ENCODE data around the gene NCR1.
"Not testable (repeated sequence)": the region's sequence is repeated elsewhere in the genome, so short reads cannot be mapped to it uniquely, and the experiment has no call there.

NCR1 gene, protein sequence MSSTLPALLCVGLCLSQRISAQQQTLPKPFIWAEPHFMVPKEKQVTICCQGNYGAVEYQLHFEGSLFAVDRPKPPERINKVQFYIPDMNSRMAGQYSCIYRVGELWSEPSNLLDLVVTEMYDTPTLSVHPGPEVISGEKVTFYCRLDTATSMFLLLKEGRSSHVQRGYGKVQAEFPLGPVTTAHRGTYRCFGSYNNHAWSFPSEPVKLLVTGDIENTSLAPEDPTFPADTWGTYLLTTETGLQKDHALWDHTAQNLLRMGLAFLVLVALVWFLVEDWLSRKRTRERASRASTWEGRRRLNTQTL

DNA sequence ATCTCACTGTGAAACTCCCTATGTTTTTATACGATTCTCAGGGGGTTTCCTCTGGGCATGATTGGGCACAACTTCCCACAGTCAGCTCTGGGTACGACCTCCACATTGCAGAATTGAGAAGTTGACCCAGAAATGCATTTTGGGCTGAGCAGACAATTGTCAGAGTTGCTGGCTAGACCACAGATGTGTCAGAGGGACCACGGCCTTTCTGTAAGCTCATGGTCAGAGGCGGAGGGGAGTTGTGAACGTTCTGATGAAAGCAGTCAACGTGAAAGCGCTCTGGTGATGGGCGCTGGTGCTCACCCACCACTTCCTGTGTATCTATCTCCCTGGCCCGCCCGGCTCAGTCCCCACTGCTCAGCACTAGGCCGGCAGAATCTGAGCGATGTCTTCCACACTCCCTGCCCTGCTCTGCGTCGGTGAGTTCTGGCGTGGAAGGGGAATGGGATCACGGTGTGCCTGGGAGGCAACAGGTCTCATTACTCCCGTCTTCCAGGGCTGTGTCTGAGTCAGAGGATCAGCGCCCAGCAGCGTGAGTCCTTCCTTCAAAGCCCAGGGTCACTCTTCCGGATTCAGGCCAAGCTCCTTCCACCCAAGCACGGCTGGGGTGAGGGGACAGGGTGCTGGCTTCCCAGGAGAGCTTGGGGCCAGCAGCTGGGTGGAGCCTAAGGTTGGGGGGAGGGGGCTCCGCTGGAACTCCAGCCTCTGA is at the start of gene NCR1:
Gene NCR1, plus strand, starts transcription at position 346 of the 709 bp plus-strand sequence. Its CDS starts 40 bp downstream, at position 386.
- Mint-ChIP-seq H3K4me3 (no peak within 1 kb of the TSS), H3K4me1 (no peaks in the 10 kb centered on the region), H3K27me3 (peaks cover 14 to 28% of the 10 kb centered on the region in 2 donors), H3K9me3 (no peaks in the 10 kb centered on the region), H3K27ac (no peak within 1 kb of the TSS), H3K36me3 (no peaks in the 10 kb centered on the region)
- DNase-seq: no peak
- ATAC-seq (replicated peaks): no peak

GRCh38 chr19:54858476-54858875 is 47.5 kb upstream of the NCR1 start:
- H3K4me3 Mint-ChIP-seq; H3K27ac Mint-ChIP-seq; DNase-seq; H3K36me3 Mint-ChIP-seq; H3K9me3 Mint-ChIP-seq; ATAC-seq (replicated peaks); H3K4me1 Mint-ChIP-seq: not testable (repeated sequence)
- peaks cover 23 to 28% of the 10 kb centered on the region in 2 donors for H3K27me3 Mint-ChIP-seq

GRCh38 chr19:54859421-54859820 is 46.5 kb upstream of the NCR1 start:
- not testable (repeated sequence) for H3K4me1 Mint-ChIP-seq; H3K27ac Mint-ChIP-seq; H3K36me3 Mint-ChIP-seq; DNase-seq; H3K4me3 Mint-ChIP-seq; H3K9me3 Mint-ChIP-seq; ATAC-seq (replicated peaks)
- H3K27me3 Mint-ChIP-seq: peaks cover 19 to 21% of the 10 kb centered on the region in 2 donors

GRCh38 chr19:54863459-54863858 is 42.5 kb upstream of the NCR1 start:
- H3K27ac Mint-ChIP-seq; H3K36me3 Mint-ChIP-seq; ATAC-seq (replicated peaks); H3K4me3 Mint-ChIP-seq; DNase-seq; H3K9me3 Mint-ChIP-seq; H3K4me1 Mint-ChIP-seq: not testable (repeated sequence)
- peaks cover 34 to 46% of the 10 kb centered on the region in 2 donors for H3K27me3 Mint-ChIP-seq

GRCh38 chr19:54871696-54872095 is 34.3 kb upstream of the NCR1 start:
- DNase-seq (no peak), ATAC-seq (replicated peaks) (no peak)
- Mint-ChIP-seq H3K36me3 (no peaks in the 10 kb centered on the region), H3K27me3 (peaks cover 13 to 18% of the 10 kb centered on the region in 2 donors), H3K4me1 (peaks cover 6 to 7% of the 10 kb centered on the region in 2 donors), H3K9me3 (no peaks in the 10 kb centered on the region), H3K27ac (no peak overlapping the region), H3K4me3 (no peak overlapping the region)

GRCh38 chr19:54873990-54874389 is 32.0 kb upstream of the NCR1 start, which contains the start of gene FCAR:
FCAR (plus strand) TSS chr19:54874235; CDS start chr19:54874290, 55 bp downstream.
- no peak within 1 kb of the TSS for H3K4me3 Mint-ChIP-seq
- H3K27me3 Mint-ChIP-seq: peaks cover 22 to 24% of the 10 kb centered on the region in 2 donors
- ATAC-seq (replicated peaks) (no peak), DNase-seq (no peak)
- peaks cover 6 to 7% of the 10 kb centered on the region in 2 donors for H3K4me1 Mint-ChIP-seq
- no peaks in the 10 kb centered on the region for H3K9me3 Mint-ChIP-seq
- H3K36me3 Mint-ChIP-seq: no peaks in the 10 kb centered on the region
- H3K27ac Mint-ChIP-seq: no peak within 1 kb of the TSS

- Mint-ChIP-seq H3K27me3 (peaks cover 33 to 37% of the 10 kb centered on the region in 2 donors), H3K4me1 (peaks cover 6 to 7% of the 10 kb centered on the region in 2 donors), H3K9me3 (no peaks in the 10 kb centered on the region), H3K27ac (no peak overlapping the region), H3K4me3 (no peak overlapping the region), H3K36me3 (no peaks in the 10 kb centered on the region)
- ATAC-seq (replicated peaks): peak in 1 of 2 donors; percentile 14
- no peak for DNase-seq
Measured at GRCh38 chr19:54875506-54875905, 30.4 kb upstream of the NCR1 start.

DNA sequence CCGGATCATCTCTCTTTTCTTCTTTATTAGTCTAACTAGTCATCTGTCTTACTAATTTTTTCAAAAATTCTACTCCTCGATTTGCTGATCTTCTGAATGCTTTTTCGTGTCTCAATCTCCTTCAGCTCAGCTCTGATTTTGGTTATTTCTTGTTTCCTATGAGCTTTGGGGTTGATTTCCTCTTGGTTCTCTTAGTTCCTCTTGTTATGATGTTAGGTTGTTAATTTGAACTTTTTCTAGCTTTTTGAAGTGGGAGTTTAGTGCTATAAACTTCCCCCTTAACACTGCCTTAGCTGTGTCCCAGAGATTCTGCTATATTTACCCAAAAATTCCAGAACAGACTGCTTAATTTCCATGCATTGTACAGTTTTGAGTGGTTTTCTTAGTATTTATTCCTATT is 28.5 kb upstream of the NCR1 start:
- Mint-ChIP-seq H3K36me3 (no peaks in the 10 kb centered on the region), H3K4me3 (no peak overlapping the region), H3K27me3 (peaks cover 40 to 49% of the 10 kb centered on the region in 2 donors), H3K27ac (no peak overlapping the region), H3K9me3 (no peaks in the 10 kb centered on the region), H3K4me1 (peaks cover 9 to 13% of the 10 kb centered on the region in 2 donors)
- DNase-seq (no peak), ATAC-seq (replicated peaks) (no peak)

DNA sequence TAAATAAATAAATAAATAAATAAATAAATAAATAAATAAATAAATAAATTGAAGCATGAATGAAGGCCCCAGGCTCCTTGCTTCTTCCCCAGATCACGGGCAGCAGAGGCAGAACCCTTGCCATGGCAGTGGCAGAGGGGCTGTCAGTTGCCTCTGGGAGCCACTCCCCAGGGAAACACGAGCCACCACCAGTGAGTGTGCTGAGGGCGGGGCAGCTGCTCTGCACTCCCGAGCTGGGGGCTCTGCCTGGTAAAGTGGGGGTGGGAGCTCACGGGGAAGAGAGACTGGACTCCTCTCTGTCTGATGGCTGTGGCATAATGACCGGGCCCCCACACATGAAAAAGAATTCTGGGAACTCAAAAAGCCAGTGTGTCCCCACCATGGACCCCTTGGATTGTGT is 24.1 kb upstream of the NCR1 start:
- DNase-seq: no peak
- H3K9me3 Mint-ChIP-seq: no peaks in the 10 kb centered on the region

GRCh38 chr19:54882758-54883157 is 23.2 kb upstream of the NCR1 start:
- no peak overlapping the region for H3K4me3 Mint-ChIP-seq
- ATAC-seq (replicated peaks): peak; percentile 67 to 71

More for the DNA sequence above, 24.1 kb upstream of the NCR1 start:
- Mint-ChIP-seq H3K4me3 (no peak overlapping the region), H3K27me3 (peaks cover 40 to 54% of the 10 kb centered on the region in 2 donors), H3K36me3 (no peaks in the 10 kb centered on the region), H3K27ac (no peak overlapping the region), H3K4me1 (peaks cover 4 to 6% of the 10 kb centered on the region in 2 donors)
- ATAC-seq (replicated peaks): no peak

GRCh38 chr19:54883228-54883627 is 22.7 kb upstream of the NCR1 start:
- no peak for DNase-seq
- Mint-ChIP-seq H3K36me3 (no peaks in the 10 kb centered on the region), H3K27me3 (peaks cover 30 to 44% of the 10 kb centered on the region in 2 donors), H3K4me3 (no peak overlapping the region), H3K4me1 (peaks cover 4 to 6% of the 10 kb centered on the region in 2 donors), H3K9me3 (no peaks in the 10 kb centered on the region), H3K27ac (no peak overlapping the region)
- no peak for ATAC-seq (replicated peaks)

More at GRCh38 chr19:54882758-54883157, 23.2 kb upstream of the NCR1 start:
- Mint-ChIP-seq H3K27me3 (peaks cover 33 to 47% of the 10 kb centered on the region in 2 donors), H3K9me3 (no peaks in the 10 kb centered on the region), H3K27ac (no peak overlapping the region), H3K36me3 (no peaks in the 10 kb centered on the region), H3K4me1 (peaks cover 4 to 6% of the 10 kb centered on the region in 2 donors)
- no peak for DNase-seq

GRCh38 chr19:54888239-54888638 is 17.7 kb upstream of the NCR1 start:
- DNase-seq (no peak), ATAC-seq (replicated peaks) (no peak)
- Mint-ChIP-seq H3K4me1 (no peaks in the 10 kb centered on the region), H3K4me3 (no peak overlapping the region), H3K27me3 (peaks cover 4 to 11% of the 10 kb centered on the region in 2 donors), H3K36me3 (no peaks in the 10 kb centered on the region), H3K9me3 (no peaks in the 10 kb centered on the region), H3K27ac (no peak overlapping the region)

- Mint-ChIP-seq H3K36me3 (no peaks in the 10 kb centered on the region), H3K27me3 (peaks cover 10 to 11% of the 10 kb centered on the region in 2 donors), H3K4me1 (no peaks in the 10 kb centered on the region), H3K27ac (no peak overlapping the region), H3K9me3 (no peaks in the 10 kb centered on the region), H3K4me3 (no peak overlapping the region)
- ATAC-seq (replicated peaks): no peak
- no peak for DNase-seq
Measured at GRCh38 chr19:54889566-54889965, 16.4 kb upstream of the NCR1 start.

GRCh38 chr19:54893406-54893805 is 12.5 kb upstream of the NCR1 start:
- Mint-ChIP-seq H3K4me1 (no peaks in the 10 kb centered on the region), H3K27me3 (peaks cover 29 to 35% of the 10 kb centered on the region in 2 donors), H3K36me3 (no peaks in the 10 kb centered on the region), H3K27ac (no peak overlapping the region), H3K9me3 (no peaks in the 10 kb centered on the region), H3K4me3 (no peak overlapping the region)
- ATAC-seq (replicated peaks) (no peak), DNase-seq (no peak)

DNA sequence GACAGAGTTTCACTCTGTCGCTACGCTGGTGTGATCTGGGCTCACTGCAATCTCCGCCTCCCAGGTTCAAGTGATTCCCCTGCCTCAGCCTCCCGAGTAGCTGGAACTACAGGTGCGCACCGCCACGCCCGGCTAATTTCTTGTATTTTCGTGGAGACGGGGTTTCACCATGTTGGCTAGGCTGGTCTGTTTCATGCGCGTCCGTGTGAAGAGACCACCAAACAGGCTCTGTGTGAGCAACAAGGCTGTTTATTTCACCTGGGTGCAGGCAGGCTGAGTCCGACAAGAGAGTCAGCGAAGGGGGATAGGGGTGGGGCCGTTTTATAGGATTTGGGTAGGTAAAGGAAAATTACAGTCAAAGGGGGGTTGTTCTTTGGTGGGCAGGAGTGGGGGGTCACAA is 11.8 kb upstream of the NCR1 start:
- H3K36me3 Mint-ChIP-seq; H3K27ac Mint-ChIP-seq; H3K9me3 Mint-ChIP-seq; DNase-seq; H3K4me3 Mint-ChIP-seq; H3K4me1 Mint-ChIP-seq; ATAC-seq (replicated peaks): not testable (repeated sequence)
- H3K27me3 Mint-ChIP-seq: peaks cover 36 to 42% of the 10 kb centered on the region in 2 donors
